Activated gamma-delta T cell treated with Interleukin-2 at 50 U/mL for 16 hours (primary cell): Measurements from ENCODE around the gene ZNF335.
"Not testable (repeated sequence)": the region's sequence is repeated elsewhere in the genome, so short reads cannot be mapped to it uniquely, and the experiment has no call there.

Experiments used
- DNase-seq: peaks from one replicate; pipeline ENCODE4 v3.0.0-alpha.2; 2020

The ZNF335 gene

DNA sequence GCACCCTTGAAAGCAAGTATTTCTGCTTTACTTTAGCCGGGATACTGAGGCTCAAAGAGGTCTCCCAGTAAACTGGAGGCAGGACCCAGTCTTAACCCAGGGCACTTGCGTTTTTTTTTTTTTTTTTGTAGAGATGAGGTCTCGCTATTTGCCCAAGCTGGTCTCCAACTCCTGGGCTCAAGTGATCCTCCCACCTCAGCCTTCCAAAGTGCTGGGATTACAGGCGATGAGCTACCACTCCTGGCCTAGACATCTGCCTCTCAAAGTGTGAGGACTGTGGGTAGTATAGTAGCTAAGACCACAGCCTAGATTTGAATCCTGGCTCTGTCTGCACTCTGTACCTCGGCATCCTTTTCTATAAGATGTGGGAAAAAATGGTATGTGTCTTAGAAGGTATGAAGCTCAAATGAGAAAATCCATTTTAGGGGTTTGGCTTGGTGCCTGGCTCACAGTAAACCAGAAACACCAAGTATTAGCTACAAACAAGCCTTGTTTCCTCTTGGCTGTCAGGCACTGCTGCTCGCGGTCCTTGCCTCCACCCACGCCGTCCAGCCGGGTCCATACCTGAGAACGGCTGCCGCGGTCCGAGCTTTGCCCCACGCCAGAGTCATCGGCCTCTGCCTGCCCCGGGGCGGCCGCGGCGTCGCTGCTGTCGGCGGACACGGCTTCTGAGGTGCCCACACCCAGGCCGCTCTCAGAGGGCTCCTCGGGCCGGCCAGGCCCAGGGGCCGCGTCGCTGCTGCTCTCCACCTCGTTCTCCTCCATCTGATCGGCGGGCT lies 1.2 kb downstream of the ZNF335 start:
- DNase-seq = no peak

DNA sequence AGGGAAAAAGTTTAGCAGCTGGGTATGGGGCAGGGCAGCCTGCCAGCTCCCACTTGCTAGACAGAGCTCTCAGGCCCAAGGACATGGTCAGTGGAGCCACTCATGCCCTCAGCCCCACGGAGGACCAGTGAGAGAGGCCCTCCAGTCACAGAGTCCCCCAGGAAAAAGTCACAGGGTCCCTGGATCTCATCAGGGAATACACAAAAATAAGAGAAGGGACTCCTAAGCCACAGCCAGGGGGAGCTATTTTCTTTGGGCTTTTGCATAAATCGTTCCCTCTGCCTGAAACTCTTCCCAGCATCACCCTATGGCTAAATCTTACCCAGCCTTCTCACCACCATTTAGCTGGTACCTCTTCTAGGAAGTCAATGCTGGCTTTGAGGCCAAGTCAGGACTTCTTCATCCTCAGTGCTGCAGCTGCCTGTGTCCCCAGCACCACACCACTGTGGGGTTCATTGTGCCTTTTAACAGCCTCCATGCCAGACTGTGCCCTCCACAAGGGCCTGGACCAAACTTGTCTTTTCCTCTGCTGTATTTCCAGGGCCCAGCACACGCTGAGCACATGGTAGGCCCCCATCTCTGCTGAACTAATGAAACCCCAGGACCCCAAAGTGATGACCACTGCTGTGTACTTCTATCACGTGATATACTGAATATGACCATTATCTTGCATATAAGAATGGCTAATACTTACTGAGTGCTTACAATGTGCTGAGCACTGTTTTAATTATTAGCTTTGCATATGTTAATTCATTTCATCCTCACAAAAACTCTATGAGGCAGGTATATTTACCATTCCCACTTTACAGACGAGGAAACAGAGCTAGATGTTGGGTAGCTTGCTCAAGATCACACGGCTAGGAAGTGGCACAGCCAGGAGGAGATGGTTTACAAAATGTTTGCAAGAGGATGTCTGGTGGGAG lies 2.0 kb downstream of the ZNF335 start:
- DNase-seq = no peak

DNA sequence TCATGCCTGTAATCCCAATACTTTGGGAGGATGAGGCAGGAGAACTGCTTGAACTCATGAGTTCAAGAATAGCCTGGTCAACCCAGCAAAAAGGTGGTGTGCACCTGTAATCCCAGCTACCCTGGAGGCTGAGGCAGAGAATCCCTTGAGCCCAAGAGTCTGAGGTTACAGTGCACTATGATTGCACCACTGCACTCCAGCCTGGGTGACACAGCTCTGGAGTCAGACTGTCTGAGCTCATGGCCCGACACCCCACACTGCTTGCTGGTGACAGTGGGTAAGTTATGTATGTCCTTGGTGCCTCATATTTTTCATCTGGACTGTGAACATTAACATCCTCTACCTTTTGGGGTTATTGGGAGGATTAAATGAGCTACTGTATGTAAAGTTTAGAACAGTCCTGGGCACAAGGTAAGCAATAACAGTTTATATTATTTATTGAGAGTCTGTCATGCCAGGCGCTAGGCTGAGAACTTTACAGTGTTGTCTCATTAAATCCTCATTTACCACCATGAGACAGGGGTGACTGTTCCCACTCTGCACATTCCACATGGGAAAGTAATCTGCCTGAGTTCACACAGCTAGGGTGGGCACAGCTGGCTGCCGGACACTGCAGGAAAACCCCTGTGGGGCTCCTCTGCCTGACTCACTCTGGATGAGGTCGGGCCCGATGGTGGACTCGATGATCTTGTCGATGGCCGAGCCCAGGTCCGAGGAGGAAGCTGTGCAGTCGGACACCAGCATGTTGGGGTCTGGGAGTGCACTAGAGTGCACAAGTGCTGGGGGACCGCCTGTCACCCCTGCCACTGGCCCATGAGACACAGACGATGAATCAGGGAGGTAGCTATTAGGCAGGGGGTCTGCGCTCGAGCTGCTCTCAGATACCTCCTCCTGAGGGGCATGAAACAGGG lies 2.9 kb downstream of the ZNF335 start:
- DNase-seq = no peak

DNA sequence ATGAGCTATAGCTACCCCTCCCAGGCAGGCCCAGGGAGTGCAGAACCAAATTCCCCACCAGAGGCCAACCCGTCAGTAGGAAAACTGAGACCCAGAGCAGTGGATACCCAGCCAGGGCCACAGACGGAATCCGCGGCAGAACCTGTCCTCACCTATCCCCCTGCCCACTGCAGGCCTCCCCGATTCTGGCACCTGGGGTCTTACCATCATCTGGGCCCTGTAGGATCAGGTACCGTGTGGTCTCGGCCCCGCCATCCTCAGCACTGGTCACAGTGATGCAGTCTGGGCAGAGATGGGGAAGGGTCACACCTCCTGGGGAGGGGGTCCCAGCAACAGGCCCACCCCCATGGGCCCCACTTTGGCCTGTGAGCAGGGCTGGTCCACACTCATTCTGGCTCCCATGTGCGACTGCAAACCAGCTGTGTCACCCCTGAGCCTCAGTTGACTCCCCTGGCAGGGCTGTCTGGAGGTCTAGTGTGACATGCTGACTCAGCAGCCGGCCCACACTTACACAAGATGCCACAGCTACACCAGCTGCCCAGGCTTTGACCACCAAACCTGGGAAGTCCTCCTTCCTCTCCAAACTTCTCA lies 3.8 kb downstream of the ZNF335 start:
- no peak for DNase-seq

DNA sequence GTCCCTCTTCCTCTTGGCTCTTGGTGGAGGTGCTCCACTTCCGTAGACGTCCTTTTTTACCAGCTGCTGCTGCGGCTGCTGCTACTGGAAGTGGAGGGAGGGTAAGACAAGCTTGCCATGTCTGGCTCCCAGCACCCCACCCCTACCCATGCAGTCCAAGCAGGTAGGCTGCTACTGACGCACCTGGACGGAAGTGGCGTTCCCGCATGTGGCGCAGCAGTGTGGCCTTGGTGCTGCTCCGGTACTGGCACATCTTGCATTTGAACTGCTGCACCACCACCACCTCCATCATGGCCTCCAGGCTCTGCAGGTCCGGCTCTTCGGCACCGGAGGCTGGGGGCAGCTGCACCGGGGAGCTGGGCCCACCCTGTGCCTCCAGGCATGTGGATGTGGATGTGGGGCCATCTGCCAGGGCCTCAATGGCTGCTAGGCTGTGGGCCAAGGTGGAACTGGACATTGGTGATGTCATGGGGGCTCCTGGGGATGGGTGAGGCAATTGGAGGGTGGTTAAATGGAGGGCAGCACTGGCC lies 4.4 kb downstream of the ZNF335 start:
- no peak for DNase-seq

DNA sequence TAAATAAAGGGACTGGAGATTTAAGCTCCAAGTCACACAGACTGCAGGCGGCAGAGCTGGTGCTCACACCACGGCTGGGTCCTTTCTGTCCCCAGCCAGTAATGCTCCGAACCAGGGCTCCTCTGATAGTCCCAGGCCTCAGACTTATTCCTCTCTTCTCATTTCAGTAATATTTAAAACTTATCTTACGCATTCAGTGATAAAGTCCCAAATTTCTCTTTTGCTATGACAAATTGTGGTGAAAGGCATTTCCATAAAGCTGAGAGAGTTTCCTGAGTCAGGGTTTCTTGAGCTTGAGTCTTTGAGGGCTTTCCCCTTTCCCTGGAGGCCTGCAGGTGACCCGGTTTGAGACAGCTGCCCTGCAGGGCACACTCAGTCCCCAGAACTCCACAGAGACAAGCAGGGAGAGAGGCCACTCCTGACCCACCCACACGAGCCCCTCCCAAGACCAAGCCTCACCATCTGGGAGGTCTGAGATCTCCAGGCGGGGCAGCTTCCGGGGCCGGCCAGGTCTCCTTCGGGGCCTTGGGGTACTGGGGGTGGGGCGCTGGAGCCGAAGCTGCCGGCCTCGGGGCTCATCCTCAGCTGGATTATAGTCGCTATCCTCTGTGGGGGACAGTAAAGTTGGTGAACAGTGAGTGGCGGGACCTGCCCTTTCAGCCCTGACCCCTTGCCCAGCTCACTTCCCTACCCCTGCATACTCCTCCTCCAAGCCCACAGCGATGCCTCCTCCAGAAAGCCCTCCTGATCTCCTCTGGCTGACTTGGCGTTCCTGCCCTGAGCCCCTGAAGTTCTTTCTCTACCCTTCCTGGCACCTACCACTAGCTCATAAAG lies 6.6 kb downstream of the ZNF335 start:
- no peak for DNase-seq

DNA sequence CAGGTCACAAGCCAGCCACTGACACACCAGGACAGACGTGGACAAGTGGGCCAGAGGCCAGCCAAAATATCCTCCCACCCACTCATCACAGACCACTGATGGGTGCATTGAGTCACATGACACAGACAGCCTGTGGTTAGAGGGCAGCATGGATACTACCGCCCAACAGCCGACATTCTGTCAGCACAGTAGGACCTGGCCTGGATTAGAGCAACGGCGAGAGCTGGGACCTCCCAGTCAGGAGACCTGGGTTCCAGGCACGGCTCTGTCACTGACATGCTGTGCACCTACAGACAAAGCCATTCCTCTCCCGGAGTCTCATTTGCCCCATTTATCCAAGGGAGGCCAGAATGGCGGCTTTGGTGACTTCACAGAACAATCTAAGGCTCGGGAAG lies 8.0 kb downstream of the ZNF335 start:
- DNase-seq = no peak

DNA sequence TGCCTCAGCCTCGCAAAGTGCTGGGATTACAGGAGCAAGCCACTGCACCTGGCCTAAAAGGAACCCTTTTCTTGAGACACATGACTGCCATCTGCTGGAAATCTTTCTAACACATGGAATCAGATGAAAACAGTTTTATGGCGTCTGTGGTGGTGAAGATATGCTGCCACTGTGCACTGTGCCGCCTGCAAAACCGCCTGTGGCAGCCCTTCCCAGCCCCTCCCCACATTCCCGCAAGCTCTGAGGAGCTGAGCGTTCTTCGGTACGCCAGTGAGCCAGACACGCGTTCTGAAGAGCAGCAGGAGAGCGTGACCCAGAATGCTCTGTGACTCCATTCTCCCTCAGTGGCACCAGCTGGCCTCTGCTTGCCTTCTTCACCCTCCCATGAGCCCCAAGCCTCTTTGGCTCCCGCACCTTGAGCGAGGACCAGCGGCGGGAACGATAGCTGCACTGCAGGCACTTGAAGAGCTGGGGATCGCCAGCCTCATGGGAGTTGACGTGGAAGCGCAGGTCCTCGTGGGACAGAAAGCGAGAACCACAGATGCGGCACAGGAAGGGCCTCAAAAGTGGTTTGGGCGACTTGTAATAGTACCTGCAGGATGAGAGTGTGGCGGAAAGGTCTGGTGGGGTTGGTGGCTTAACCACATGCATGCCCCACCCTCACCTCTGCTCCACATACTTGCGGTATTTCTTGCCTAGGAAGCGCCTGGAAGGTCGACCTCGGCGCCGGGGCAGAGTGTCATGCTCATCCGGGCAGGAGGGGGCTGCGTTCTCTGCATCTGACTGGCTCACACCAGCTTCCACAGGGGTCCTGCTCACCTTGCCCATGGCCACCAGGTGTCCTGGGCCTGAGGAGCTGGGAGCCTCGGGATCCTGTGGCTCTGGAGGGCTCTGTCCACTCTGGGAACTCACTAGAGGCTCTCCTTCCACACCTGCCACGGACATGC lies 8.7 kb downstream of the ZNF335 start:
- no peak for DNase-seq

DNA sequence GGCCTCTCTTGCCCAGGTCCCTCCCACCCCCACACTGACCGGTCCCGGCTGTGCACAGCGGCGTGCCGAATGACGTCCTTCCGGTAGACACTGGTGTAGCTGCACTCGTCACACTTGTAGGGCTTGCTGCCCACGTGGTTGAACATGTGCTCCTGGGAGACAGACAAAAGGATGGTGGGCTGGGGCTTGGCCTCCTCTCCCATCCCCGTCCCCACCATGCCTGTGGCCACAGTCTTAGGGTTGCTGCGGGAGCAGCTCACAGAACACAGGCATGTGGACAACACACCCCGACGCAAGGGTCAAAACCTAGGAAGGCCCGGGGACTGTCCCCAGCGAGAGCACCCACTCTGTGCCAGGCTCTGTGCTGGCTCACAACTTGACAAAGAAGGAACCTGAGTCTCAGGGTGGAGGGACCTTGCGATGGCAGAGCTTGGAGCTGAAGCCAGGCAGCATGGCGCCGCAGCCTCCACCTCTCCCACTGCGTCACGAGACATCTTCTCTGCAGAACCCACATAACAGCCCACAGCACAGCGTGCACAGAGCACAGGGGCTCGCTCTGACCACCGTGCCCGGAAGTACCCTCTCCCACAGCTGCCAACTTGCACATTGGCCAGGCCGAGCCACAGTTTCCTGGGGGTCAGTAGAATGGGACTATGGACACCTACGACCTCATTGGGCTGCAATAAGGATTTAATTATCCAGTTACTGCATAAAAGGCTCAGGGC lies 9.8 kb downstream of the ZNF335 start:
- no peak for DNase-seq

DNA sequence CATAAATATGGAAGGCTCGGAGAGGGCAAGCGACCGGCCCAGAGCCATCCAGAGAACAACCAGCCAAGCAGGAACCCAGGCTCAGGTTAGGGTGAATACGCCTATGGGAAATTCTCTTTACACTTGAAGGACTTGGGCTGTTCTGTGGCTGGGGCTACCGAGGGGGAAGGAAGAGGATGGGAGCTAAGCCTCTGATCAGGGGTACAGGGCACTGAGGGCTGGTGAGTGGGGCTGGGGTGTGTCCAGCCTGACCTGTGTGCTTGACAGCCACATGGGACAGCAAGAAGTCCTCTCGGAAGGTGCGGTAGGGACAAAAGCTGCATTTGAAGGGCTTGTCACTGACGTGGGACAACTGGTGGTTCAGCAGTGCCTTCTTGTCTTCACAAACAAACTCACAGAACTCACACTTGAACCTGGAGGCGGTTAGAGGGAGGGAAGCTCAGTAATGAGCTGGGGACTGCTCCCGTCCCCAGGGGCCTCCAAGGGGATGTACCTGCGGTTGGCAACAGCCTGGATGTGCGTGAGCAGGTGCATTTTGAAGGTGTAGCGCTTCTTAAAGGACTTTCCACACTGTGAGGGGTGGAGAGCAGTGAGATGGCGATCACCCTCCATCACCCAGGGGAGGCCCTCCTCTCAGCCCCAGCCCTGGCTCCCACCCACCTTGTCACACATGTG lies 11.9 kb downstream of the ZNF335 start:
- DNase-seq = no peak

DNA sequence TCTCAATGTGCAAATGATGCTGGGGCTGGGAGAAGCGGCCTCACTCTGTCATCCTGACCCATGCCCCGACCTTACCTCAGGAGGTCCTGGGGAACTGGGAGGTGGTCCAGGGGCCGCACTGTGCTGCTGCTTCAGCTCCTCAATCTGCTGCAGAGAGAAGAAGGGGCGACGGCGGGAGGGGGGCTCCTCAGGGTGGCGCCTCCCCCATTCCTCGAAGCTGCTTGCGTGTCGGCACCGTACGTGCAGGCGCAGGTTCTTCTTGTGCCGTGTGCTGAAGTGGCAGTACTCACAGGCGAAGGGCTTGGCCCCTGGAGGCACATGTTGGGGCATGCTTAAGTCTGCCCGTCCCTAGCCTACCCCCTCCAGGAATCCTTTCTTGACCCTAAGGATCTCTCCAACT lies 12.9 kb downstream of the ZNF335 start:
- DNase-seq = no peak

DNA sequence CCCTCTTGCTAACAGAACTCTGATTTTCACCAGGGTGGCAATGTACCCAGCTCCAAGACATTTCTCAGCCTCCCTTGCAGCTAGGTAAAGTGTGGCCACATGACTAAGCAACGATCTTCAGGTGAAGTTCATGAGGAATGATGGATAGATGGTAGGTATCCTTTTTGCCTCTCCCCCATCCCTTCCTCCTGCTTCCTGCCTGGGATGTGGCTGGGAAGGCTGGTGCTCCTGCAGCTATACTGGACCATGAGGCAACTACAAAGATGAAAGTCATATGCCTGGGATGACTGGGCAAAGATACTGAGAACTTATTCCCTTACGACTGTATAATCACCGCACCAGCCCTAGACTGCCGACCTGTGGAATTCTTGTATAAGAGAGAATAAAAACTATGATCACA lies 13.4 kb downstream of the ZNF335 start:
- no peak for DNase-seq

DNA sequence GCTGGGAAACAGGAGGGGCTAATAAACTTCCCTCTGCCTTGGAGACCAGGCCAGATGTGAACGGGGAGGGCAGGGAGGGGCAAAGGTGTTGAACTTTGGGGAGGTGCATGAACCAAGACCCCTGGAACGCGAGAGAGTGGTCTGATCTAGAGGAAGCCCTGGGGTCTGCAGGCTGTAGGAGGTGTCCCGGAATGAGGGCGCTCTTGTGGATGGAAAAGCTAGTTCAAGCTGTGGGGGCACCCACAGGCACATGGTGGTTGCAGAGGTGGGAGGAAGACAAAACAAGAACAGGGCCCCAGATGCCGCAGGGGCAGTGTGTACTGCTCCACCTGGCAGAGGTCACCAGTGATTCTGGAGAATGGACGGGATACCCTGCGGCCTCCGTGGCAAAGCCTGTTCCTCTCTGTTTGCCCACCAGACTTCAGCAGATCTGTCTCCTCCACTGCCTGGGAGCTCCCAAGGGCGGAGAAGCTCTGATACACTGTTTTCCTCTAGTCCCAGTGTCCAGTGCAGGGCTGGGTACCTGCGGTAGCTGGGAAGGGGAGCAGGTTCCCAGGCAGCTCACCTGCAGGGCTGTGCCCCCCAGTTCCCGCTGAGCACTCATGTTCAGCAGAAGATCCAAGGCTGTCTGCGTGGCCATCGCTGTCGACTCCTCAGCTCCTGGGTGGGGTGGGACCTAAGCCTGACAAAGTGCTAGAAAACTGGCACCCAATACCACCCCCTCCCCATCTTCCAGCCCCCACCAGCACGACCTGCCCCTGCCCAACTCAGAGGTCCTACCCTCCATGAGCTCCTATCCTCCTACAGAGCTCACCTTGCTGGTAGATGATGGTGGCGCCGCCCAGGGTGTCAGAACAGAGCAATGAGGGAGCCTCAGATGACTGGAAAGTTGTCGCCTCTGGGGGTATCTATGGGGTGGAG lies 14.7 kb downstream of the ZNF335 start:
- DNase-seq = no peak

DNA sequence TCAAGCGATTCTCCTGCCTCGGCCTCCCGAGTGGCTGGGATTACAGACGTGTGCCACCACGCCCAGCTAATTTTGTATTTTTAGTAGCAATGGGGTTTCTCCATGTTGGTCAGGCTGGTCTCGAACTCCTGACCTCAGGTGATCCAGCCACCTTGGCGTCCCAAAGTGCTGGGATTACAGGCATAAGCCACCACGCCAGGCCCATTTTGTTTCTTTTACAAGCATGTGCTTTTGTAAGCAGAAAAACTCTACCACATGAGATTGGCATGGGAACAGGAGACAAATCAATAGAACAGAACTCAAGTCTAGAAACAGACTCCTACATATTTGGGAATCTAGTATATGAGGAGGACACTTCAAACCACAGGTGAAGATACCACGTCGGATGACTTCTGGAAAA lies 15.7 kb downstream of the ZNF335 start:
- DNase-seq = not testable (repeated sequence)

DNA sequence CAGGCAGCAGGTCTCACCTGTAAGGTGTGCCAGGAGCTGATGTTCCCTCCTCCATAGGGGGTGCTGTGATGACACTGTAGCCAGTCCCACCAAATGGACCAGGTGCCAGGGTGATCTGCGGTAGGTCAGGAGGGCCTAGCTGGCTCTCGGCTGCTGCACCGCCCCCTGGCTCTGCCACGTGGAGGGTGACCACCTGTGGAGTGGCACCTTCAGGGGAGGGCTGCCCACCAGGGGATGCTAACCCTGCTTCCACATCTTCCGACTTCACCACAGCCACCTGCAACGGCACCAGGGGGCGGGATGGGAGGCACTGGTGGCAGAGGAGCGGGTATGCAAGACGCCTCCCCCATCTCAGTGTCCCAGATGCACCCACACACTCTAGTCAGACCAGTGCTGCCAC lies 18.3 kb downstream of the ZNF335 start:
- DNase-seq = no peak

DNA sequence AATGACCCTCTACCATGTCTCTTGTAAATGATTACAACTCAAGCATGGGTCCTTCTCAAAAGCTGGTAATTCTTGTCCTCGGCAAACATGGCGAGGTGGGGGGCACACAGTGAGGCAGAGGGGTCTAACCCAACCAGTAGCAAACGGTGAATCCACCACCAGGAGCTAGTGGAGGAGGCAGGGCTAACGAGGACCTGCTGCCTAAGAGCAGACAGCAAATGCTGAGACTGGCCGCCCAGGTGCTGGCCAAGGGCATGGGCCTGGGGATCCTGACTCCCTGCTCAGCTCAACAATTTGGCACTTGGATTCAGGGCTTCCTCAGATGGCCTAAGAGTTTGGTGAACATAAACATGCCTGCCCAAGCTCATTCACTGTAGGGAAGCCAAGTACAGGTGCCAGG lies 19.1 kb downstream of the ZNF335 start:
- DNase-seq = no peak

DNA sequence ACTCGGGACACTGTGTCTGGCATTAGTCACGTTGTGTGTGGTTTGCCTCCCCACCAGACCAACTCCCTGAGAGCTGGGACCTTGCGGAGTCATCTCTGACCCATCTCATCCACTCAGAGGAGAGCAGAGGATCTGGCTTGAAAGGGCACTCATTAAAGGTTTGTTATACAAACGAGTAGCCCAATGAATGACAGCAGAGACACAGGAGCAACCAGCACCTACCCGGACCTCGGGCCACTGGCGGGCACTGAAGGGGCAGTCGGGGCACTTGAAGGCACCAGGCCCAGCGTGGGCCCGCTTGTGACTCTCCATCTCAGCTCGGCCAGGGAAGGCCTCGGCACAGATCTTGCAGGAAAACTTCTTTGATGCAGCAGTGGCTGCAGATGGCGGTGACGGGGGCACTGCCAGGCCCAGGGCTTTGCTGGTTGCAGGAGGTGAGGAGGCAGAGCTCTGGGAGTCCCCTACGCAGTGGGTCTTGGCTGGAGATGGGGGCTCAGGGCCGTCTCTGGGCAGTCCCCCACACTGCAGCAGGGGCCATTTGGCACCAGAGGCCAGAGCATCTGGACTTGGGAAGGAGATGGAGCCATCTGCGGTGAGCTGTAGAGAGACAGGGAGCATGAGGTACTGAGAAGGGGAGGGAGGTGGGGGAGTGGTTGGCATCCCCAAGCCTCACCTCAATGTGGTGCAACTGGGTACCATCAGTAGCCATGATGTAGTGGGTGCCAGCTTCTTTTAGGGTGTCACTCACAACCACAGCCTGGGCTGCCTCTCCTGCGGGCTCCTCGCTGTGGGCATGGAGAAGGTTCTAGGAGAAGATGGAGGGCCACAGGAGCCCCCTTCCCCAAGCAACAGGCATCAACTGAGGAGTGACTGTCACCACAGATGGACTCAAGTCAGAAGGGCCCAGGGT lies 19.8 kb downstream of the ZNF335 start:
- no peak for DNase-seq
